ENCODE results near the gene SHBG. TPM values are rescaled to one million over a fixed set of nuclear protein-coding genes. Genes with fewer than 3 reads are reported as not detected.

The SHBG gene
- total and polyA plus RNA-seq, 2 of the 4 experiments (the other 2 are of a cell fraction) = 0.36 to 0.38 TPM

DNA sequence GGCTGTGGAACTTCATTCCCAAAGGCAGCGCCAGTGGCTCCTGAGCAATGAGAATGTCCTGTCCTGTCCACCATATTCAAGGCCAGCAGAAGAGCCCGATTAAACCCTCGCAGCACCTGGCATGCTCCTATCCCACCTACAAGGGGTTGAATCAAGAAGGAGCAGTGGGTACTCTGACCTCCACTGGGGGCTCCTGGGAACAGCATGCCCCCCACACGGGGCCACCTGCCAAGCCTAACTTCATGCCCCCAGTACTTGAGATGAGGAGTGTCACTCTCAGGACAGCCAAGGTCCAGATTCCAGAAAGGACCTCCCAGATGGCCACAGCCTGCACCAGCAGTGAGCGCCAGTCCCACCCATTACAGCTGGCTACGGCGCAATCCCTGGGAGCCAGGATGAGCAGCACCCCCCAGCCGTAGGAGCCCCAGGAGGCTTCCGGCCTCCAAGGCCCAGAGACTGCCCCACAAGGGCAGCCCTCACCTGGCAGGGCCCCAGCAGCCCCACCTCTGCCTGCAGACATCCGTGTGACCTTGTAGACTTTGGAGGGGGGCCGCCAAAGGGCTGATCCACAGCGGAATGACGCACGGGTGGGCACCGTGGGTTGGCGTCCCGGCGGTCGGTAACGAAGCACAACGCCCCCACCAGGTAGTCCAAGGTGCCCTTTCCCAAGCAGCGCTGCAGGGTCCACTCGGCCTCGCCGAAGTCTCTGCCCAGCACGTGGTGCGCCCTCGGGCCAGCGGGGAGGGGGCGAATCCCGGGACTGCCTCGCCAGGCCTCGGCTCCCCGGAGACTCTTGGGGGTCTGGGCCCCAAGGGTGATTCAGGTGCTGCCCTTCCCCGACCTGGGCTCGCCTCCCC, 47.3 kb upstream of the SHBG start:
- Histone ChIP-seq H3K4ac (ENCODE audit: low read depth, low read length) (peak overlapping the region; percentile 95), H3K18ac (ENCODE audit: low read depth, low read length) (peak overlapping the region; percentile 10), H2BK120ac (ENCODE audit: low read depth, low read length) (peak overlapping the region; percentile 65; the same call in 1 of the 2 replicates), H3K56ac (ENCODE audit: extremely low read depth, insufficient read depth, low read length) (no peak overlapping the region), H3K79me1 (ENCODE audit: low read depth in 1 of 2, low read length in 2 of 2) (peaks cover 20 to 79% of the 10 kb centered on the region in 2 experiments), H3K14ac (replicated peaks; ENCODE audit: low read depth, low read length) (peak overlapping the region; percentile 58), H3K9me3 (ENCODE audit: control insufficient read depth, insufficient read depth, low read length) (no peaks in the 10 kb centered on the region), H3K27me3 (ENCODE audit: control insufficient read depth, insufficient read depth, low read length) (no peaks in the 10 kb centered on the region), H3K9me1 (ENCODE audit: insufficient read depth, low read length) (peaks cover 30% of the 10 kb centered on the region), H3K36me3 (ENCODE audit: control insufficient read depth, insufficient read depth, low read length) (peaks cover 24% of the 10 kb centered on the region), H2AFZ (replicated peaks; ENCODE audit: low read length, poor library complexity) (peak overlapping the region; percentile 99), H2BK20ac (ENCODE audit: low read depth, low read length) (no peak overlapping the region), H3K27ac (ENCODE audit: insufficient read depth, low read length) (peak overlapping the region; percentile 93), H4K5ac (ENCODE audit: low read depth, low read length) (peak overlapping the region; percentile 95), H2BK5ac (ENCODE audit: low read depth, low read length, poor library complexity, severe bottlenecking) (peak overlapping the region; percentile 87), H3K9ac (ENCODE audit: low read depth, low read length) (no peak overlapping the region), H3K23ac (ENCODE audit: low read depth, low read length) (0 out of 2 replicates have a peak overlapping the region, but pooled peaks have one; percentile 27), H4K20me1 (ENCODE audit: insufficient read depth, low read length) (peaks cover 27% of the 10 kb centered on the region), H3K4me2 (ENCODE audit: low read depth, low read length) (peak overlapping the region; percentile 51), H4K91ac (ENCODE audit: insufficient read depth, low read depth, low read length) (peak overlapping the region; percentile 97), H2AK5ac (ENCODE audit: low read depth, low read length) (peak overlapping the region; percentile 92), H3K4me3 (ENCODE audit: insufficient read depth, low read depth, low read length) (no peak overlapping the region), H2BK15ac (ENCODE audit: low read depth, low read length) (no peak overlapping the region), H4K8ac (ENCODE audit: low read depth in 2 of 2, low read length in 2 of 2) (peak overlapping the region; percentile 63 to 95), H2AK9ac (replicated peaks; ENCODE audit: low read depth, low read length, poor library complexity) (peak overlapping the region; percentile 100), H3K4me1 (ENCODE audit: control insufficient read depth, insufficient read depth, low read length) (peaks cover 35% of the 10 kb centered on the region)
- no TSS peak for BruUV-seq (replicated peaks)
- DNase-seq = no peak
- ATAC-seq (ENCODE audit: low read depth) = no peak
- WGBS, 2 experiments (ENCODE audit: extremely low coverage in 2 of 2, insufficient read length in 1 of 2) = 92% methylated on average over 15 of the region's 36 CpGs; no CpG with 5 or more reads in 1 of the 2 experiments
- ChIA-PET CTCF (no interaction called here), POLR2A (ENCODE audit: unreplicated experiment) (interaction anchor here (0.6 to 1.0 kb wide), 3 partner anchors 14 to 97 kb away, joined by 3 read pairs; no protein-coding TSS in a partner anchor)
- intact Hi-C loops (cut with micrococcal nuclease) (no loop called here), dilution Hi-C loops (cut with HindIII; ENCODE audit: low sequenced_read_pairs, unreplicated experiment) (no loop called here), in situ Hi-C loops (cut with MboI; ENCODE audit: low sequenced_read_pairs) (no loop called here)
- TF ChIP-seq FOS (IDR thresholded peaks at IDR 0.05; ENCODE audit: low read depth, low read length) = no peak
- TF ChIP-seq NFE2L2 (IDR thresholded peaks at IDR 0.05; ENCODE audit: low read depth, low read length) = no peak
- TF ChIP-seq, protein P1, sequence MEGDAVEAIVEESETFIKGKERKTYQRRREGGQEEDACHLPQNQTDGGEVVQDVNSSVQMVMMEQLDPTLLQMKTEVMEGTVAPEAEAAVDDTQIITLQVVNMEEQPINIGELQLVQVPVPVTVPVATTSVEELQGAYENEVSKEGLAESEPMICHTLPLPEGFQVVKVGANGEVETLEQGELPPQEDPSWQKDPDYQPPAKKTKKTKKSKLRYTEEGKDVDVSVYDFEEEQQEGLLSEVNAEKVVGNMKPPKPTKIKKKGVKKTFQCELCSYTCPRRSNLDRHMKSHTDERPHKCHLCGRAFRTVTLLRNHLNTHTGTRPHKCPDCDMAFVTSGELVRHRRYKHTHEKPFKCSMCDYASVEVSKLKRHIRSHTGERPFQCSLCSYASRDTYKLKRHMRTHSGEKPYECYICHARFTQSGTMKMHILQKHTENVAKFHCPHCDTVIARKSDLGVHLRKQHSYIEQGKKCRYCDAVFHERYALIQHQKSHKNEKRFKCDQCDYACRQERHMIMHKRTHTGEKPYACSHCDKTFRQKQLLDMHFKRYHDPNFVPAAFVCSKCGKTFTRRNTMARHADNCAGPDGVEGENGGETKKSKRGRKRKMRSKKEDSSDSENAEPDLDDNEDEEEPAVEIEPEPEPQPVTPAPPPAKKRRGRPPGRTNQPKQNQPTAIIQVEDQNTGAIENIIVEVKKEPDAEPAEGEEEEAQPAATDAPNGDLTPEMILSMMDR (conservative IDR thresholded peaks at IDR 0.05; ENCODE audit: low read depth, low read length) = no peak
